Measurements from ENCODE around the gene KNCN. TPM values are rescaled to one million over a fixed set of nuclear protein-coding genes. Genes with fewer than 3 reads are reported as not detected.

Gene KNCN
- polyA plus RNA-seq, 2 donors: not detected

DNA sequence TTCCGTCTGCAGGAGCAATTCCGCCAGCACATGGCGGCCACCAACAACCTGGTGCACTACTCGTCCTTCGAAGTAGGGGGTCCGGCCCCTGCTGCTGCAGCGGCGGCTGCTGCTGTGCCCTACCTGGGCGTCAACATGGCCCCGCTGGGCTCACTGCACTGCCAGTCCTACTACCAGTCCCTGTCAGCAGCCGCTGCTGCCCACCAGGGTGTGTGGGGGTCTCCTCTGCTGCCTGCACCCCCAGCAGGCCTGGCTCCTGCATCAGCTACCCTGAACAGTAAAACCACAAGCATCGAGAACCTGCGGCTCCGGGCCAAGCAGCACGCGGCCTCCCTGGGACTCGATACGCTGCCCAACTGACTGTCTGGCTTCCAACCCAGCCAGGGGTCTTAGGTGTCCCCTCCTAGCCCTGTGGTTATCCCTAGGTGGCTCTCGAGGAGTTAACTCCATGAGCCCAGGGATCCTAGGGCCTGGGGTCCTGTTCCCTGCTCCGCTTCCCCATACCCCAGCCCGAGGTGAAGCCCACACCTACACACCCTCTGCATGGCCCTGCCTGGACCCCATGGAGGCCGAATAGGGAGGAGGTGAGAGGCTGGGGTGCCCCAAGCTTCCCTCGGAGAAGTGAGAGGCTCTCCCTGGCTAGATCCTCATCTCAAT, 39.2 kb downstream of the KNCN start:
- no peaks in the 10 kb centered on the region for H3K9me3 ChIP-seq (ENCODE audit: control insufficient read depth in 2 of 2, insufficient read depth in 1 of 2, low read depth in 1 of 2, low read length in 1 of 2)
- H3K4me3 ChIP-seq (ENCODE audit: low read depth in 1 of 2, low read length in 2 of 2): no peak overlapping the region
- H3K27ac ChIP-seq (ENCODE audit: low read depth in 2 of 2, low read length in 1 of 2): no peak overlapping the region
- 87% methylated on average over 23 of the region's 23 CpGs for WGBS, 2 donors
- H3K36me3 ChIP-seq (ENCODE audit: control insufficient read depth in 2 of 2, insufficient read depth in 2 of 2, low read length in 1 of 2): no peaks in the 10 kb centered on the region
- no peaks in the 10 kb centered on the region for H3K27me3 ChIP-seq (ENCODE audit: control insufficient read depth in 1 of 2, insufficient read depth in 2 of 2, low read length in 2 of 2)
- peaks cover 0 to 2% of the 10 kb centered on the region in 2 donors for H3K4me1 ChIP-seq (ENCODE audit: control insufficient read depth in 2 of 2, insufficient read depth in 2 of 2, low read length in 1 of 2)

DNA sequence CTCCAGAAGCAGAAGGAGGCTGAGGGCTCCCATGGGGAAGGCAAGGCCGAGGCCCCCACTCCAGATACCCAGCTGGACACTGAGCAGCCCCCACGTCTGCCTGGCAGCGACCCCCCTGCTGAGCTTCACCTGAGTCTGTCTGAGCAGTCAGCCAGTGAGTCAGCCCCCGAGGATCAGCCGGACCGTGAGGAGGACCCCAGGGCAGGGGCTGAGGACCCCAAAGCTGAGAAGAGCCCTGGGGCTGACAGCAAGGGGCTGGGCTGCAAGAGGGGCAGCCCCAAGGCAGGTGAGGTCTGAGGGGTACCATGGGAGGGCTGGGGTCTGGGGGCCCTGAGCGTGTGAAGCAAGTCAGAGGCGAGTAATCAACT, 40.5 kb downstream of the KNCN start:
- no peaks in the 10 kb centered on the region for H3K9me3 ChIP-seq (ENCODE audit: control insufficient read depth in 2 of 2, insufficient read depth in 1 of 2, low read depth in 1 of 2, low read length in 1 of 2)
- WGBS, 2 donors: 70 to 79% methylated on average over 8 of the region's 8 CpGs
- H3K27ac ChIP-seq (ENCODE audit: low read depth in 2 of 2, low read length in 1 of 2): no peak overlapping the region
- H3K4me1 ChIP-seq (ENCODE audit: control insufficient read depth in 2 of 2, insufficient read depth in 2 of 2, low read length in 1 of 2): no peaks in the 10 kb centered on the region
- no peaks in the 10 kb centered on the region for H3K27me3 ChIP-seq (ENCODE audit: control insufficient read depth in 1 of 2, insufficient read depth in 2 of 2, low read length in 2 of 2)
- H3K36me3 ChIP-seq (ENCODE audit: control insufficient read depth in 2 of 2, insufficient read depth in 2 of 2, low read length in 1 of 2): no peaks in the 10 kb centered on the region
- H3K4me3 ChIP-seq (ENCODE audit: low read depth in 1 of 2, low read length in 2 of 2): no peak overlapping the region

DNA sequence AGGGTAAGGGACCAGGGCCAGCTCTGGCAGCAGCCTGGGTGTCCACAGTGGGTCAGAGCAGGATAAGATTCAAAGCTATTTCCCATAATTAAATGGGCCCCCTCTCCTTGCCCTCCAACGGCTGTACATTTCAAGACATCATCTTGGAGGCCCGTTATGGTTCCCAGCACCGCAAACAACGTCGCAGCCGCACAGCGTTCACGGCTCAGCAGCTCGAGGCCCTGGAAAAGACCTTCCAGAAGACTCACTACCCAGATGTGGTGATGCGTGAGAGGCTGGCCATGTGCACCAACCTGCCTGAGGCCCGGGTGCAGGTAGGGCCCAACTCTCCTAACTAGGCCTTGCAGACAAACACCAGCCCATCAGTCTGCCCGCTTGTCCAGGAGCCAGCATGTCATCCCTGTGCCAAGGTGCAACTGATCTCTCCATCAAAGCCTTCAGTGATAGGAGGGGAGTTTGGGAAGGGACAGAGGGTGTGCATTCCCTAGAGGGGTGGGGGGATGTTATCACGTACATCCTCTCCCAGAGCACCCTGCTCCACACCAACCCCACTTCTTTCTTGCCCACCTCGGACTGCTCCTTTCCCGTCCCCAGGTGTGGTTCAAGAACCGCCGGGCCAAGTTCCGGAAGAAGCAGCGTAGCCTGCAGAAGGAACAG, 41.0 kb downstream of the KNCN start:
- no peak overlapping the region for H3K27ac ChIP-seq (ENCODE audit: low read depth in 2 of 2, low read length in 1 of 2)
- no peaks in the 10 kb centered on the region for H3K9me3 ChIP-seq (ENCODE audit: control insufficient read depth in 2 of 2, insufficient read depth in 1 of 2, low read depth in 1 of 2, low read length in 1 of 2)
- no peaks in the 10 kb centered on the region for H3K27me3 ChIP-seq (ENCODE audit: control insufficient read depth in 1 of 2, insufficient read depth in 2 of 2, low read length in 2 of 2)
- no peaks in the 10 kb centered on the region for H3K36me3 ChIP-seq (ENCODE audit: control insufficient read depth in 2 of 2, insufficient read depth in 2 of 2, low read length in 1 of 2)
- H3K4me1 ChIP-seq (ENCODE audit: control insufficient read depth in 2 of 2, insufficient read depth in 2 of 2, low read length in 1 of 2): no peaks in the 10 kb centered on the region
- 93 to 95% methylated on average over 18 to 19 of the region's 19 CpGs for WGBS, 2 donors
- no peak overlapping the region for H3K4me3 ChIP-seq (ENCODE audit: low read depth in 1 of 2, low read length in 2 of 2)

DNA sequence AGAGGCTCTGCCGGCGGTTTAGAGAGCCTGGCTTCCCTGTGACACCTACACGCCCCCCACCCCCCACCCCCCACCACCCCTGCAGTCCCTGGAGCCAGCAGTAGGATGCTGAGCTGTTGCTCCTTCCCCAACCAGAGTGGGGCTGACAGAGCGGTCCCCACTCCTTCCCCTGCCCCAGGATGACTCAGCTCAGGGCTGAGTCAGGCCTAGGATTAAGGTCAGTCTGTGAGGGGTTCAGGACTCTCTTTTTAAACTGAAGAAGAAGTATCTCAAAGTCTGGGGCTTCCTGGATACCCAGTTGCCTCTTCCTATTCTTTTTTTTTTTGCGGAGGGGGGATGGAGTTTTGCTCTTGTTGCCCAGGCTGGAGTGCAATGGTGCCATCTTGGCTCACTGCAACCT, 42.7 kb downstream of the KNCN start:
- H3K4me3 ChIP-seq (ENCODE audit: low read depth in 1 of 2, low read length in 2 of 2): no peak overlapping the region
- H3K27me3 ChIP-seq (ENCODE audit: control insufficient read depth in 1 of 2, insufficient read depth in 2 of 2, low read length in 2 of 2): no peaks in the 10 kb centered on the region
- H3K36me3 ChIP-seq (ENCODE audit: control insufficient read depth in 2 of 2, insufficient read depth in 2 of 2, low read length in 1 of 2): no peaks in the 10 kb centered on the region
- no peak overlapping the region for H3K27ac ChIP-seq (ENCODE audit: low read depth in 2 of 2, low read length in 1 of 2)
- no peaks in the 10 kb centered on the region for H3K9me3 ChIP-seq (ENCODE audit: control insufficient read depth in 2 of 2, insufficient read depth in 1 of 2, low read depth in 1 of 2, low read length in 1 of 2)
- H3K4me1 ChIP-seq (ENCODE audit: control insufficient read depth in 2 of 2, insufficient read depth in 2 of 2, low read length in 1 of 2): no peaks in the 10 kb centered on the region
- WGBS, 2 donors: 74 to 75% methylated on average over 4 to 5 of the region's 5 CpGs

DNA sequence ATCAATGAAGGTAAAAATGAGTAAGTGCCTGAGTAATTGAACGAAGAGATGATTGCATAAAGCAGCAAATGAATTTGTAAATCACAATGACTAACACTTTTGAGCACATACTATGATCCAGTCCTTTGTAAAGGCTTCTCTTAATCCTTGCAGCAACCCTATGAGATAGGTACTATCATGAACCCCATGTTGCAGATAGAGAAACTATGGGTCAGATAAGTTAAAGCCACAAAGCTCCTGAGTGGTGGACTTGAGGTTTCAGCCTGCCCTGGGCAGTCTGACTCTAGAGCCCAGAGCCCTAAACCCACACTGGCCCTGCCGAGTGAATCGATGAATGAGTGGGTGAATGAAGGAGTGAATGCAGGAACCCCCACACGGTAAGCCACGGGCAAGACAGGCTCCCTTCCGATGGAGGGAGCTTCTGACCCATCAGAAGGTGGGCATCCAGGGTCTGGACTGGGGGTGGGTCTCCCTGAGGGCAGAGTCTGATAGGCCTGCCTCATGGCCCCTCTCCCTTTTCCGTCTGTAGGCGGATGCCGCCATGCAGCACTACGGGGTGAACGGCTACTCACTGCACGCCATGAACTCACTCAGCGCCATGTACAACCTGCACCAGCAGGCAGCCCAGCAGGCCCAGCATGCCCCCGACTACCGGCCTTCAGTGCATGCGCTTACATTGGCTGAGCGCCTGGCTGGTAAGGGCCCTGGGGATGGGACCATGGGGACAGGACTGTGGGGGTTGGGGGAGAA, 44.8 kb downstream of the KNCN start:
- Histone ChIP-seq H3K4me1 (ENCODE audit: control insufficient read depth in 2 of 2, insufficient read depth in 2 of 2, low read length in 1 of 2) (no peaks in the 10 kb centered on the region), H3K9me3 (ENCODE audit: control insufficient read depth in 2 of 2, insufficient read depth in 1 of 2, low read depth in 1 of 2, low read length in 1 of 2) (no peaks in the 10 kb centered on the region), H3K27ac (ENCODE audit: low read depth in 2 of 2, low read length in 1 of 2) (no peak overlapping the region), H3K27me3 (ENCODE audit: control insufficient read depth in 1 of 2, insufficient read depth in 2 of 2, low read length in 2 of 2) (no peaks in the 10 kb centered on the region), H3K4me3 (ENCODE audit: low read depth in 1 of 2, low read length in 2 of 2) (no peak overlapping the region), H3K36me3 (ENCODE audit: control insufficient read depth in 2 of 2, insufficient read depth in 2 of 2, low read length in 1 of 2) (no peaks in the 10 kb centered on the region)
- 81 to 83% methylated on average over 17 of the region's 17 CpGs for WGBS, 2 donors

DNA sequence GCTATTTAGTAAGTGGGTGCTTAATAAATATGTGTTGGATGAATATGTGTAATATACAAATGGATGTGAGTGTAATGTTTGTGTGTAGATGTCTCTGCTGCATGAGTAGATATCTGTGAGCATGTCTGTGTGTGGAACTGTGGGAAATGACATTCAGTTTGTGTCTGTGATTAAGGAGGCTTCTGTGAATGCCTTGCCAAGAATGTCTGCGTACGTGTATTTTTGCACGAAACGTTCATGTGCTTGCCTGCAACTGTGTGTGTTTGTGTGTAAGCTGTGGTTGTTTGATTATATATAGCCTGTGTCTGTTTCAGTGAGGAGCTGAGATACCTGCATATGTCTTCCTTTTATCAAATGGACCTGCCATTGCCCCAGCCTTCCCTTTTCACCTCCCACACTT, 48.0 kb downstream of the KNCN start:
- 71 to 77% methylated on average over 4 of the region's 4 CpGs for WGBS, 2 donors

DNA sequence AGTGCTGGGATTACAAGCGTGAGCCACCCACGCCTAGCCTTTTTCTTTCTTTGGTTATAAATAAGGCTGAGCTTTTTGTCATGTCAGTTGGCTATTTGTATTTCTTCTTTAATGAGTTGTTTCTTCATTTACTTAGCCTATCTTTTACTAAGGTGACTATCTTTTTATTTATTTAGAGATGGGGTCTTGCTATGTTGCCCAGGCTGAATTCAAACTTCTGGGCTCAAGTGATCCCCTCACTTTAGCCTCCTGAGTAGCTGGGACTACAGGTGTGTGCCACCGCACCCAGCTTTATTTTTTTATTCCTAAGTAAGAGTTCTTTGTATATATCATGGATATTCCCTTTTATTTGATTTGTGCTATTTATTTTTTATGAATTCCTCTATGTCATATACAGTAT, 49.9 kb downstream of the KNCN start:
- Histone ChIP-seq H3K27me3 (ENCODE audit: control insufficient read depth in 1 of 2, insufficient read depth in 2 of 2, low read length in 2 of 2) (no peaks in the 10 kb centered on the region), H3K4me3 (ENCODE audit: low read depth in 1 of 2, low read length in 2 of 2) (no peak overlapping the region), H3K27ac (ENCODE audit: low read depth in 2 of 2, low read length in 1 of 2) (no peak overlapping the region), H3K36me3 (ENCODE audit: control insufficient read depth in 2 of 2, insufficient read depth in 2 of 2, low read length in 1 of 2) (no peaks in the 10 kb centered on the region), H3K4me1 (ENCODE audit: control insufficient read depth in 2 of 2, insufficient read depth in 2 of 2, low read length in 1 of 2) (no peaks in the 10 kb centered on the region), H3K9me3 (ENCODE audit: control insufficient read depth in 2 of 2, insufficient read depth in 1 of 2, low read depth in 1 of 2, low read length in 1 of 2) (no peaks in the 10 kb centered on the region)
- 84 to 92% methylated on average over 3 of the region's 3 CpGs for WGBS, 2 donors

More for the DNA sequence above, 48.0 kb downstream of the KNCN start:
- no peaks in the 10 kb centered on the region for H3K9me3 ChIP-seq (ENCODE audit: control insufficient read depth in 2 of 2, insufficient read depth in 1 of 2, low read depth in 1 of 2, low read length in 1 of 2)
- H3K4me3 ChIP-seq (ENCODE audit: low read depth in 1 of 2, low read length in 2 of 2): no peak overlapping the region
- no peaks in the 10 kb centered on the region for H3K27me3 ChIP-seq (ENCODE audit: control insufficient read depth in 1 of 2, insufficient read depth in 2 of 2, low read length in 2 of 2)
- H3K4me1 ChIP-seq (ENCODE audit: control insufficient read depth in 2 of 2, insufficient read depth in 2 of 2, low read length in 1 of 2): no peaks in the 10 kb centered on the region
- no peaks in the 10 kb centered on the region for H3K36me3 ChIP-seq (ENCODE audit: control insufficient read depth in 2 of 2, insufficient read depth in 2 of 2, low read length in 1 of 2)
- H3K27ac ChIP-seq (ENCODE audit: low read depth in 2 of 2, low read length in 1 of 2): no peak overlapping the region

DNA sequence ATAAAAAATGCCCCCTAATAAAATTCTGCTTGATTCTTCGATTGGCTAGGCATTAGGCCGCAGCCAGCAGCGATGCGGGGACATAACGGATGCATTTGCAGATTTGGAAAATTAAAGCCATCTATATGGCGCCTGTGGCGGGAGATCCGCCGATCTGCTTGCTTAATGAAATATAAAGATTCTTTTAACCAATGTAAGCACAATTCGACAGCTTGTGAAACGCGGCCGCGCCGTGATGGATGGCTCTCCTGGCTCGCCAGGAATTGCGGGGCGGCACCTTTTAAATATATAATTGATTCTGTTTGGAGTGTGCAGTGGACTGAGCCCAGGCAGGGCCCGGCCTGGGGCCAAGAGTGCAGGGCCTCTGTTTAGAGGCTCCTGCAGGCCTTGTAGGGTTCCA, 53.8 kb downstream of the KNCN start:
- Histone ChIP-seq H3K4me1 (ENCODE audit: control insufficient read depth in 2 of 2, insufficient read depth in 2 of 2, low read length in 1 of 2) (no peaks in the 10 kb centered on the region), H3K4me3 (ENCODE audit: low read depth in 1 of 2, low read length in 2 of 2) (no peak overlapping the region), H3K27me3 (ENCODE audit: control insufficient read depth in 1 of 2, insufficient read depth in 2 of 2, low read length in 2 of 2) (peaks cover 5 to 7% of the 10 kb centered on the region in 2 donors), H3K27ac (ENCODE audit: low read depth in 2 of 2, low read length in 1 of 2) (no peak overlapping the region), H3K9me3 (ENCODE audit: control insufficient read depth in 2 of 2, insufficient read depth in 1 of 2, low read depth in 1 of 2, low read length in 1 of 2) (no peaks in the 10 kb centered on the region), H3K36me3 (ENCODE audit: control insufficient read depth in 2 of 2, insufficient read depth in 2 of 2, low read length in 1 of 2) (no peaks in the 10 kb centered on the region)
- WGBS, 2 donors: 86% methylated on average over 19 of the region's 19 CpGs

DNA sequence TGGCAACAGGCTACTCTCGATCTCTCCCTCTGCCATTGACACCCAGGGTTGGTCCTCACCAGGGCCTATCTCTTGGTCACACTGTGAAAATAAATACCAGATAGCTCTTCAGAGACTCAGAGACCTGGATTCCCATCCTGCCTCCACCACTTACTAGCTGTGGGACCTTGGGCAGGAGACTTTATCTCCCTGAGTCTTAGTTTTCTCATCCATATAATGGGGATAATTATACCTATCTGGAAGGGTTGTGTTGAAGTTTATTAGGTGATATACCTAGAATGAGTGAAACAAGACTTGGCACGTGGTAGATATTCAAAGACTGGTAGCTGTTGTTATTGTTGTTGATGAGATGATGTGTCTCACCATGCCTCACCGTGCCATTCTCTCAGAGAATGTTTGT, 54.4 kb downstream of the KNCN start:
- no peak overlapping the region for H3K27ac ChIP-seq (ENCODE audit: low read depth in 2 of 2, low read length in 1 of 2)
- H3K27me3 ChIP-seq (ENCODE audit: control insufficient read depth in 1 of 2, insufficient read depth in 2 of 2, low read length in 2 of 2): peaks cover 5 to 7% of the 10 kb centered on the region in 2 donors
- no peak overlapping the region for H3K4me3 ChIP-seq (ENCODE audit: low read depth in 1 of 2, low read length in 2 of 2)
- H3K36me3 ChIP-seq (ENCODE audit: control insufficient read depth in 2 of 2, insufficient read depth in 2 of 2, low read length in 1 of 2): no peaks in the 10 kb centered on the region
- H3K9me3 ChIP-seq (ENCODE audit: control insufficient read depth in 2 of 2, insufficient read depth in 1 of 2, low read depth in 1 of 2, low read length in 1 of 2): no peaks in the 10 kb centered on the region
- H3K4me1 ChIP-seq (ENCODE audit: control insufficient read depth in 2 of 2, insufficient read depth in 2 of 2, low read length in 1 of 2): no peaks in the 10 kb centered on the region
- WGBS, 2 donors: 63 to 78% methylated on average over 3 of the region's 3 CpGs

Measured in esophagus (tissue), 2 donors.